Liver (tissue), 9 donors: ENCODE data around the gene PIP4K2A. TPM values are rescaled to one million over a fixed set of nuclear protein-coding genes. Genes with fewer than 3 reads are reported as not detected.

Experiments
- DNase-seq: peaks from one replicate; pipeline ENCODE4 v3.0.0-alpha.2; 2017; ENCODE audit warnings: low spot score
- H3K27ac ChIP-seq, 2 donors: one replicate each; pipeline ENCODE4 v1.7.0; 2013; ENCODE audit warnings: inconsistent platforms in 2 of 2, low read length in 2 of 2, control low read depth in 1 of 2, low read depth in 1 of 2, mild to moderate bottlenecking in 1 of 2
- H3K27me3 ChIP-seq, 4 donors: one replicate each; pipeline versions ENCODE4 v1.6.1 to v1.7.0; 2013; ENCODE audit warnings: low read length in 3 of 4, inconsistent platforms in 1 of 4, mild to moderate bottlenecking in 1 of 4, moderate library complexity in 1 of 4; ENCODE audit not compliant: control insufficient read depth in 4 of 4, insufficient read depth in 4 of 4
- H3K36me3 ChIP-seq, 4 donors: one replicate each; pipeline versions ENCODE4 v1.6.1 to v1.7.0; 2013; ENCODE audit warnings: low read length in 3 of 4, mild to moderate bottlenecking in 3 of 4, low read depth in 1 of 4, moderate library complexity in 1 of 4; ENCODE audit not compliant: control insufficient read depth in 4 of 4, insufficient read depth in 3 of 4
- H3K4me1 ChIP-seq, 4 donors: one replicate each; pipeline versions ENCODE4 v1.6.1 to v1.7.0; 2013; ENCODE audit warnings: low read length in 3 of 4, mild to moderate bottlenecking in 3 of 4, moderate library complexity in 1 of 4; ENCODE audit not compliant: control insufficient read depth in 4 of 4, insufficient read depth in 4 of 4
- H3K4me3 ChIP-seq, 3 donors: one replicate each; pipeline versions ENCODE4 v1.6.1 to v1.7.0; 2013; ENCODE audit warnings: low read length in 3 of 3, control low read depth in 1 of 3, low read depth in 1 of 3, mild to moderate bottlenecking in 1 of 3
- H3K9ac ChIP-seq, 2 donors: one replicate each; pipeline ENCODE4 v1.7.0; 2013; ENCODE audit warnings: low read length in 2 of 2, mild to moderate bottlenecking in 2 of 2, moderate library complexity in 2 of 2, control low read depth in 1 of 2, low read depth in 1 of 2
- H3K9me3 ChIP-seq, 4 donors: one replicate each; pipeline versions ENCODE4 v1.6.1 to v1.7.0; 2013; ENCODE audit warnings: low read length in 3 of 4; ENCODE audit not compliant: control insufficient read depth in 4 of 4
- CTCF ChIP-seq: fragments of 150-350 bp; IDR thresholded peaks from 2 replicates; pipeline ENCODE4 v1.5.1; 2017; ENCODE audit warnings: improper control_type of control experiment, low read depth, low read length; ENCODE audit not compliant: missing input control
- FOXA1 ChIP-seq: IDR thresholded peaks from 2 replicates; pipeline ENCODE4 v1.6.1; 2016; ENCODE audit warnings: antibody characterized with exemption
- GABPA ChIP-seq, 2 donors: IDR thresholded peaks in 1 of 2; conservative IDR thresholded peaks in 1 of 2; 2 replicates each; pipeline ENCODE4 v1.6.1; 2016; ENCODE audit warnings: antibody characterized with exemption in 2 of 2, mild to moderate bottlenecking in 1 of 2, moderate library complexity in 1 of 2
- JUND ChIP-seq, 2 donors: IDR thresholded peaks; 2 replicates each; pipeline ENCODE4 v1.6.1; 2016; ENCODE audit warnings: antibody characterized with exemption in 2 of 2
- NR2F2 ChIP-seq: IDR thresholded peaks from 2 replicates; pipeline ENCODE4 v1.6.1; 2016; ENCODE audit warnings: antibody characterized with exemption
- RAD21 ChIP-seq, 2 donors: IDR thresholded peaks; 2 replicates each; pipeline ENCODE4 v1.6.1; 2016; ENCODE audit warnings: antibody characterized with exemption in 2 of 2, mild to moderate bottlenecking in 2 of 2
- RXRA ChIP-seq, 2 donors: IDR thresholded peaks; 2 replicates each; pipeline ENCODE4 v1.6.1; 2017 to 2018; ENCODE audit warnings: antibody characterized with exemption in 2 of 2, mild to moderate bottlenecking in 1 of 2
- TAF1 ChIP-seq: conservative IDR thresholded peaks from 2 replicates; pipeline ENCODE4 v1.6.1; 2016; ENCODE audit warnings: antibody characterized with exemption, mild to moderate bottlenecking
- YY1 ChIP-seq: IDR thresholded peaks from 2 replicates; pipeline ENCODE4 v1.6.1; 2016; ENCODE audit warnings: antibody characterized with exemption, mild to moderate bottlenecking
- WGBS: extraction: QIAGEN DNeasy Blood & Tissue Kit; methylation state at CpG from one replicate; pipeline ENCODE4 v1.1.7; 2013; 5-methylcytosine and 5-hydroxymethylcytosine counted together
- polyA plus RNA-seq, 2 donors: library from polyadenylated mRNA; stranded (reverse) in 1 of 2; unstranded in 1 of 2; fragments of 200-250 nt in 1 of 2; fragments of >200 nt in 1 of 2; fragmentation: Nextera tagmentation in 1 of 2; extraction: Ambion mirVana in 1 of 2; gene quantifications; one replicate each; pipeline versions ENCODE4 v1.2.1 to v1.2.3, GENCODE V29; 2013 to 2015
- total RNA-seq, 2 donors: library from RNA; depleted of rRNA; stranded (reverse); fragments of >200 nt; gene quantifications; one replicate each; pipeline ENCODE4 v1.2.3, GENCODE V29; 2014
- TF ChIP-seq, protein P1 (sequence below): IDR thresholded peaks from 2 replicates; pipeline ENCODE4 v1.6.1; 2016; ENCODE audit warnings: antibody characterized with exemption, mild to moderate bottlenecking
- donor health status: healthy.
- donor health status: healthy.
- donor health status: healthy.
- donor health status: healthy.
- donor health status: healthy.

Gene PIP4K2A
- total and polyA plus RNA-seq, 4 donors = 6.4 to 53.7 (median 8.6) TPM

DNA sequence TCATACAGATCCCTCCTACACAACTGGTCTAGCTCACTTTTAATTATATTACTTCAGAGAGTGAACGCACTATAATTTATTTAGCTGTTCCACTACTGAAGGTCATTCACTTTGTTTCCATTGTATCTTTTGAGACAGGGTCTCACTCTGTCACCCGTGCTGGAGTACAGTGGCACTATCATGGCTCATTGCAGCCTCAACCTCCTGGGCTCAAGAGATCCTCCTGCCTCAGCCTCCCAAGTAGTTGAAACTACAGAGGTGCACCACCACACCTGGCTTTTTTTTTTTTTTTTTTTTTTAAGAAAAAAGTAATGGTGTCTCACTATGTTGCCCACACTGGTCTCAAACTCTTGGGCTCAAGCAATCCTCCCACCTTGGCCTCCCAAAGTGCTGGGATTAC is 49.0 kb downstream of the PIP4K2A start:
- no peaks in the 10 kb centered on the region for H3K9me3 ChIP-seq
- peaks cover 0 to 4% (median 1%) of the 10 kb centered on the region in 4 donors for H3K4me1 ChIP-seq
- no peak overlapping the region for H3K9ac ChIP-seq
- no peaks in the 10 kb centered on the region for H3K27me3 ChIP-seq
- TF ChIP-seq, protein P1, sequence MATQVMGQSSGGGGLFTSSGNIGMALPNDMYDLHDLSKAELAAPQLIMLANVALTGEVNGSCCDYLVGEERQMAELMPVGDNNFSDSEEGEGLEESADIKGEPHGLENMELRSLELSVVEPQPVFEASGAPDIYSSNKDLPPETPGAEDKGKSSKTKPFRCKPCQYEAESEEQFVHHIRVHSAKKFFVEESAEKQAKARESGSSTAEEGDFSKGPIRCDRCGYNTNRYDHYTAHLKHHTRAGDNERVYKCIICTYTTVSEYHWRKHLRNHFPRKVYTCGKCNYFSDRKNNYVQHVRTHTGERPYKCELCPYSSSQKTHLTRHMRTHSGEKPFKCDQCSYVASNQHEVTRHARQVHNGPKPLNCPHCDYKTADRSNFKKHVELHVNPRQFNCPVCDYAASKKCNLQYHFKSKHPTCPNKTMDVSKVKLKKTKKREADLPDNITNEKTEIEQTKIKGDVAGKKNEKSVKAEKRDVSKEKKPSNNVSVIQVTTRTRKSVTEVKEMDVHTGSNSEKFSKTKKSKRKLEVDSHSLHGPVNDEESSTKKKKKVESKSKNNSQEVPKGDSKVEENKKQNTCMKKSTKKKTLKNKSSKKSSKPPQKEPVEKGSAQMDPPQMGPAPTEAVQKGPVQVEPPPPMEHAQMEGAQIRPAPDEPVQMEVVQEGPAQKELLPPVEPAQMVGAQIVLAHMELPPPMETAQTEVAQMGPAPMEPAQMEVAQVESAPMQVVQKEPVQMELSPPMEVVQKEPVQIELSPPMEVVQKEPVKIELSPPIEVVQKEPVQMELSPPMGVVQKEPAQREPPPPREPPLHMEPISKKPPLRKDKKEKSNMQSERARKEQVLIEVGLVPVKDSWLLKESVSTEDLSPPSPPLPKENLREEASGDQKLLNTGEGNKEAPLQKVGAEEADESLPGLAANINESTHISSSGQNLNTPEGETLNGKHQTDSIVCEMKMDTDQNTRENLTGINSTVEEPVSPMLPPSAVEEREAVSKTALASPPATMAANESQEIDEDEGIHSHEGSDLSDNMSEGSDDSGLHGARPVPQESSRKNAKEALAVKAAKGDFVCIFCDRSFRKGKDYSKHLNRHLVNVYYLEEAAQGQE = no peak
- TF ChIP-seq CTCF = no peak
- 96% methylated on average over 2 of the region's 2 CpGs for WGBS
- H3K27ac ChIP-seq = no peak overlapping the region
- no peaks in the 10 kb centered on the region for H3K36me3 ChIP-seq
- no peak for DNase-seq
- H3K4me3 ChIP-seq = no peak overlapping the region

DNA sequence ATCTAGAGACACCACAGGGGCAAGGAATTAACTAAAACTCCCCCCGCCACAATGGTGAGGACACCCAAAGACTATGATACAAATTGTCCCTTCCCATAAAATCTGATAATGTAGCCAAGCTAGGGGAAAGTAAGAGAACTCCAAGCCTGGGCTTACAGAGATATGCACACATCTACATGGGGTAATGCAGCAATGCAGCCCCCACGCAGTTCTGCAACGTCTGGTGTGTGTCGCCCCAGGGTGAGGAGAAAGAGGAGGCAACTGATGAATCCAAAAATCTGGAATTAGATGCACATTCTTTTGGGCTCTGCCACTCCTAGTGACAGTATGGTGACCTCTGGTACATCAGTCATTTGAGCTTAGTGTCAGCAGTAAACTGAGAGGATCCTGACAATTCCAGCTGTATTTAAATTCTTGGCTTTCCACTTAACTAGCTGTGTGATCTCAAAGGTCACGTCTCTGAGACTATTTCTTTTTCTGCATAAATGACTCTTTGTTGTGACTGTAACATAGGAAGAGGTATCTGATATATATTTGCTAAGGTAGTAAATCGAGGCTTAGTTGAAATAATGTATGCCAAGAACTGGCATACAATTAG is 51.5 kb downstream of the PIP4K2A start:
- Histone ChIP-seq H3K36me3 (no peaks in the 10 kb centered on the region), H3K27ac (no peak overlapping the region), H3K4me3 (no peak overlapping the region), H3K4me1 (peaks cover 0 to 4% (median 0%) of the 10 kb centered on the region in 4 donors), H3K9ac (no peak overlapping the region), H3K27me3 (no peaks in the 10 kb centered on the region), H3K9me3 (no peaks in the 10 kb centered on the region)
- TF ChIP-seq FOXA1 (no peak), RAD21 (IDR thresholded peaks at IDR 0.05) (no peak)
- no peak for DNase-seq
- 80% methylated on average over 6 of the region's 6 CpGs for WGBS

DNA sequence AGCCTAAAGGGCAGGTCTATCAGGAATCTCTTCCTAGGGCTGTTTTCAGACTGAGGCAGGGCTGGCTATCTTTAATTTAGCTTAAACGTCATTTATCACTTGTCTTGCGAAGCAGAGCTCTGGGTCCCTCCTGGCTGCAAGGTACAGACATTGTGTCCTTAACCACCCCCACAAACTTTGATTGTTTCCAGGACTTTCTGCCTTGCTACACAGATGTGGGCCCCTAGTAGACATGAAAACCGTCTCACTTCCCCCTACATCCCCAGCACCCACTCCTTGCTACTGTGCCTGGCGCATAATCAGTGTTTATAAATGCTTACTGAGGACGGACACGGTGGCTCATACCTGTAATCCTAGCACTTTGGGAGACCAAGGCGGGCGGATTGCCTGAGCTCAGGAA is 54.5 kb downstream of the PIP4K2A start:
- TF ChIP-seq, protein P1 = no peak
- no peak for TF ChIP-seq TAF1
- no peak for TF ChIP-seq JUND (IDR thresholded peaks at IDR 0.05)
- TF ChIP-seq NR2F2 = no peak
- TF ChIP-seq GABPA (IDR thresholded peaks at IDR 0.05 in 1 of 2, conservative IDR thresholded peaks at IDR 0.05 in 1 of 2) = no peak
- no peak for TF ChIP-seq RXRA (IDR thresholded peaks at IDR 0.05)
- no peak for TF ChIP-seq YY1
- H3K4me1 ChIP-seq = peaks cover 0 to 15% (median 2%) of the 10 kb centered on the region in 4 donors
- no peak overlapping the region for H3K4me3 ChIP-seq
- H3K9ac ChIP-seq = no peak overlapping the region
- no peaks in the 10 kb centered on the region for H3K9me3 ChIP-seq
- no peaks in the 10 kb centered on the region for H3K27me3 ChIP-seq
- 95% methylated on average over 8 of the region's 8 CpGs for WGBS
- no peaks in the 10 kb centered on the region for H3K36me3 ChIP-seq
- no peak for DNase-seq
- H3K27ac ChIP-seq = no peak overlapping the region
